Measurements from ENCODE around the gene HMHB1. TPM values are rescaled to one million over a fixed set of nuclear protein-coding genes. Genes with fewer than 3 reads are reported as not detected.

The HMHB1 gene
- total RNA-seq, 2 experiments from 2014 or later, result not detected

DNA sequence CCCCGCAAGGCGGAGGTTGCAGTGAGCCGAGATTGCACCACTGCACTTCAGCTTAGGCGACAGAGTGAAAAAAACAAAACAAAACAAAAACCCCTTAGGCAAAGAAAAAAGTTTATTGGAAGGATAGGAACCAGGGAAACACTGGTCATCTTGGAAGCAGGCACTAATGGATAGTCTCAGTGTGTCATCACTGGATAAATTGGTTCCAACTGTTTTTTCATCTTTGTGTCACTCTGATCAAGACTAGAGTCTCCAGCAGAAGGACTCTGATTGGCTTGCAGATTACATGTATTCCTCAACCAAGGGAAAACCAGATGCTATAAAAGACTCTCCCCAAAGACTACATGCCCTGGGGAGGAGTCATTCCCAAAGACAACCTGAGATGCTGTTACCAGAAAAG lies 35.0 kb upstream of the HMHB1 start:
- Histone ChIP-seq H3K4me3 (ENCODE audit: low read depth, low read length, poor library complexity, severe bottlenecking) (no peak overlapping the region), H3K4me2 (ENCODE audit: low read length) (no peak overlapping the region), H3K36me3 (ENCODE audit: insufficient read depth, low read length) (no peaks in the 10 kb centered on the region), H3K4me1 (ENCODE audit: insufficient read depth, low read length, poor library complexity, severe bottlenecking) (no peaks in the 10 kb centered on the region), H4K20me1 (ENCODE audit: insufficient read depth, low read length) (no peaks in the 10 kb centered on the region), H3K27ac (ENCODE audit: low read depth, low read length, poor library complexity, severe bottlenecking) (no peak overlapping the region), H3K79me2 (ENCODE audit: insufficient read depth, low read depth, low read length) (no peaks in the 10 kb centered on the region), H2AFZ (ENCODE audit: low read length) (no peak overlapping the region), H3K9me2 (ENCODE audit: insufficient read depth, low read length) (no peaks in the 10 kb centered on the region), H3K9me3 (ENCODE audit: low read length) (no peaks in the 10 kb centered on the region)
- DNase-seq (ENCODE audit: low spot score), result no peak
- no TSS peak for BruUV-seq (replicated peaks)
- intact Hi-C loops (cut with micrococcal nuclease; ENCODE audit: unreplicated experiment), result no loop called here
- CTCF ChIA-PET (ENCODE audit: unreplicated experiment), result no interaction called here
- TF ChIP-seq EZH2phosphoT487 (IDR thresholded peaks at IDR 0.05; ENCODE audit: borderline replicate concordance, low read depth, low read length), result no peak
- TF ChIP-seq, protein P1, sequence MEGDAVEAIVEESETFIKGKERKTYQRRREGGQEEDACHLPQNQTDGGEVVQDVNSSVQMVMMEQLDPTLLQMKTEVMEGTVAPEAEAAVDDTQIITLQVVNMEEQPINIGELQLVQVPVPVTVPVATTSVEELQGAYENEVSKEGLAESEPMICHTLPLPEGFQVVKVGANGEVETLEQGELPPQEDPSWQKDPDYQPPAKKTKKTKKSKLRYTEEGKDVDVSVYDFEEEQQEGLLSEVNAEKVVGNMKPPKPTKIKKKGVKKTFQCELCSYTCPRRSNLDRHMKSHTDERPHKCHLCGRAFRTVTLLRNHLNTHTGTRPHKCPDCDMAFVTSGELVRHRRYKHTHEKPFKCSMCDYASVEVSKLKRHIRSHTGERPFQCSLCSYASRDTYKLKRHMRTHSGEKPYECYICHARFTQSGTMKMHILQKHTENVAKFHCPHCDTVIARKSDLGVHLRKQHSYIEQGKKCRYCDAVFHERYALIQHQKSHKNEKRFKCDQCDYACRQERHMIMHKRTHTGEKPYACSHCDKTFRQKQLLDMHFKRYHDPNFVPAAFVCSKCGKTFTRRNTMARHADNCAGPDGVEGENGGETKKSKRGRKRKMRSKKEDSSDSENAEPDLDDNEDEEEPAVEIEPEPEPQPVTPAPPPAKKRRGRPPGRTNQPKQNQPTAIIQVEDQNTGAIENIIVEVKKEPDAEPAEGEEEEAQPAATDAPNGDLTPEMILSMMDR (conservative IDR thresholded peaks at IDR 0.05; ENCODE audit: low read length), result no peak
- POLR2A ChIA-PET, result interaction anchor here (0.5 to 1.2 kb wide), 2 partner anchors 9 to 836 kb away, joined by 3 read pairs; no protein-coding TSS in a partner anchor

DNA sequence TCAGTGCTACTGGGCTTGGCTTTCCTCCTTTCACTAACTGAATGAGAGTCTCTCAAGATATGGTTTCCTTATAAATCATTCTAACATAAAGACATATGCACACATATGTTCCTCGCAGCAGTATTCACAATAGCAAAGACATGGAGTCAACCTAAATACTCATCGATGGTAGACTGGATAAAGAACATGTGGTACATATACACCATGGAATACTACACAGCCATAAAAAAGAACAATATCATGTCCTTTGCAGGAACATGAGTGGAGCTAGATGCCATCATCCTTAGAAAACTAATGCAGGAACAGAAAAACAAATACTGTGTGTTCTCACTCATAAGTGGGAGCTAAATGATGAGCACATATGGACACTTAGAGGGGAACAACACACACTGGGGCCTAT lies 32.5 kb upstream of the HMHB1 start:
- Histone ChIP-seq H2AFZ (ENCODE audit: low read length) (no peak overlapping the region), H3K27ac (ENCODE audit: low read depth, low read length, poor library complexity, severe bottlenecking) (no peak overlapping the region), H3K4me1 (ENCODE audit: insufficient read depth, low read length, poor library complexity, severe bottlenecking) (no peaks in the 10 kb centered on the region), H3K9me2 (ENCODE audit: insufficient read depth, low read length) (no peaks in the 10 kb centered on the region), H3K4me2 (ENCODE audit: low read length) (no peak overlapping the region), H3K4me3 (ENCODE audit: low read depth, low read length, poor library complexity, severe bottlenecking) (no peak overlapping the region), H3K36me3 (ENCODE audit: insufficient read depth, low read length) (no peaks in the 10 kb centered on the region), H3K9me3 (ENCODE audit: low read length) (no peaks in the 10 kb centered on the region), H4K20me1 (ENCODE audit: insufficient read depth, low read length) (no peaks in the 10 kb centered on the region), H3K79me2 (ENCODE audit: insufficient read depth, low read depth, low read length) (no peaks in the 10 kb centered on the region)
- intact Hi-C loops (cut with micrococcal nuclease; ENCODE audit: unreplicated experiment), result no loop called here
- DNase-seq (ENCODE audit: low spot score), result no peak
- no TSS peak for BruUV-seq (replicated peaks)
- TF ChIP-seq, protein P1 (conservative IDR thresholded peaks at IDR 0.05; ENCODE audit: low read length), result no peak
- no peak for TF ChIP-seq EZH2phosphoT487 (IDR thresholded peaks at IDR 0.05; ENCODE audit: borderline replicate concordance, low read depth, low read length)
- ChIA-PET POLR2A (no interaction called here), CTCF (ENCODE audit: unreplicated experiment) (no interaction called here)

DNA sequence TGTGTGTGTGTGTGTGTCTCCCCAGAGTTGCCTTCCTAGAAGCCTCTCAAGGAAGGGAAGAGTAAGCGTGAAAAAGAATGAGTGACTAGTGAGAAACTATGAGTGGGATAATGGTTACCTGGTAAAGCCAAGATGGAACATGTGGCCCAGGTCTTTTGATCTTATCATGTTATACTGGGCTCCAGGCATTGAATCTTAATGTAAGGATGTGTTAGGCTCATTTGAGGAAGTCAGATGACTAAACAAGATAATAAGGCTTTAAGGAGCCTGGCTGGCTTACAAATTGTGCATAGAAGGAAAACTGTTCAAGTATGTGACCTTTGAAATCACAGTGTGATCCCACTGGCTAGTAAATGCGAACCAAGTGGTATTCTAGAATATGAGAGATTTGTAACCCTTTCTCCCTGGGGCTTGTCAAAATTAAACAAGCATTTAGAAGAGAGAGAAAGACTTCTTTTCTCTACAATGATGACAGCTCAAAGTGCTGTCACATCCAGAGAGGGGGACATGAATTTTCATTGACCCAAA lies 29.9 kb upstream of the HMHB1 start:
- H4K20me1 ChIP-seq (ENCODE audit: insufficient read depth, low read length), result no peaks in the 10 kb centered on the region
- H3K79me2 ChIP-seq (ENCODE audit: insufficient read depth, low read depth, low read length), result no peaks in the 10 kb centered on the region
- ChIA-PET CTCF (ENCODE audit: unreplicated experiment) (no interaction called here), POLR2A (no interaction called here)
- intact Hi-C loops (cut with micrococcal nuclease; ENCODE audit: unreplicated experiment), result no loop called here
- no peak overlapping the region for H3K4me3 ChIP-seq (ENCODE audit: low read depth, low read length, poor library complexity, severe bottlenecking)
- no peak overlapping the region for H3K4me2 ChIP-seq (ENCODE audit: low read length)
- no peaks in the 10 kb centered on the region for H3K9me2 ChIP-seq (ENCODE audit: insufficient read depth, low read length)
- no peak for DNase-seq (ENCODE audit: low spot score)
- no peaks in the 10 kb centered on the region for H3K4me1 ChIP-seq (ENCODE audit: insufficient read depth, low read length, poor library complexity, severe bottlenecking)
- no peak overlapping the region for H2AFZ ChIP-seq (ENCODE audit: low read length)
- H3K27ac ChIP-seq (ENCODE audit: low read depth, low read length, poor library complexity, severe bottlenecking), result no peak overlapping the region
- TF ChIP-seq EZH2phosphoT487 (IDR thresholded peaks at IDR 0.05; ENCODE audit: borderline replicate concordance, low read depth, low read length), result no peak
- TF ChIP-seq, protein P1 (conservative IDR thresholded peaks at IDR 0.05; ENCODE audit: low read length), result no peak
- no peaks in the 10 kb centered on the region for H3K36me3 ChIP-seq (ENCODE audit: insufficient read depth, low read length)
- H3K9me3 ChIP-seq (ENCODE audit: low read length), result no peaks in the 10 kb centered on the region
- no TSS peak for BruUV-seq (replicated peaks)

Measured in OCI-LY7 (cell line).